Activated gamma-delta T cell treated with anti-CD3 and anti-CD28 coated beads, Interleukin-2, amount 50 U/mL, for 16 hours (primary cell): ENCODE measurements around the gene SDK2.

Experiments
- DNase-seq: peaks from one replicate; pipeline ENCODE4 v3.0.0-alpha.2; 2020; ENCODE audit warnings: low read depth

The SDK2 gene

DNA sequence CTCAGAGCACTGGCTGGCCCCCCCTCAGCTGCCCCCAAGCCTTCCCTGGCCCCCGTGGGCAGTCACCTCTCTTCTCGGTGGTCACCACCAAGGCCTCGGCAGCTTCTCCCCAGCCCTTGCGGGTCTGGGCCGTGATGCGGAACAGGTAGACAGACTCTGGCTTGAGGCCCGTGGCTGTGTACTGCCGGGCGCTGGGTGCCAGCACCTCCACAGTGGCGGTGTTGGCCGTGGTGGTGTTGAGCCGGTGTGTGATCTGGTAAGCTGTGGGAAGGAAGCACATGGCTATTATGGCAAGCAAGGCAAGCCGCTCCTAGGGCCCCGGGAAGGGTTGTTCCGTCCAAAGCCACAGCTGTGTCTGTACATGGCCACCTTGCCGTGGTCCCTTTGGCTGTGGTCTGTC is 254.0 kb downstream of the SDK2 start:
- no peak for DNase-seq

DNA sequence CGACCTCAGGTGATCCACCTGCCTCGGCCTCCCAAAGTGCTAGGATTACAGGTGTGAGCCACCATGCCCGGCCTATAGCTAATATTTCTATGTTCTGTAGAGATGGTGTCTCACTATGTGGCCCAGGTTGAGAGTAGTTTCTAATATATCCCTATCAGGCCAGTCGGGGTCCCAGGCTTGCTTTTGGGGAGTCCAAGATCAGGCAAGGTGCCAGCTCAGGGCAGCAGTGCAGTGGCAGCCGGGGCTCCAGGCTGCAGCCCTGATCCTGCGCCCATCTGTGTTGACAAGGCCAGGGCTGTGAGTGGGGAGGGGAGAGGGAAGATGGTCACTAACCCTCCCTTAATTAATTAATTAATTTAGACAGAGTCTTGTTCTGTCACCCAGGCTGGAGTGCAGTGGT is 254.8 kb downstream of the SDK2 start:
- no peak for DNase-seq

- no peak for DNase-seq
Observed at GRCh38 chr17:73388578-73388905, 255.7 kb downstream of the SDK2 start.

DNA sequence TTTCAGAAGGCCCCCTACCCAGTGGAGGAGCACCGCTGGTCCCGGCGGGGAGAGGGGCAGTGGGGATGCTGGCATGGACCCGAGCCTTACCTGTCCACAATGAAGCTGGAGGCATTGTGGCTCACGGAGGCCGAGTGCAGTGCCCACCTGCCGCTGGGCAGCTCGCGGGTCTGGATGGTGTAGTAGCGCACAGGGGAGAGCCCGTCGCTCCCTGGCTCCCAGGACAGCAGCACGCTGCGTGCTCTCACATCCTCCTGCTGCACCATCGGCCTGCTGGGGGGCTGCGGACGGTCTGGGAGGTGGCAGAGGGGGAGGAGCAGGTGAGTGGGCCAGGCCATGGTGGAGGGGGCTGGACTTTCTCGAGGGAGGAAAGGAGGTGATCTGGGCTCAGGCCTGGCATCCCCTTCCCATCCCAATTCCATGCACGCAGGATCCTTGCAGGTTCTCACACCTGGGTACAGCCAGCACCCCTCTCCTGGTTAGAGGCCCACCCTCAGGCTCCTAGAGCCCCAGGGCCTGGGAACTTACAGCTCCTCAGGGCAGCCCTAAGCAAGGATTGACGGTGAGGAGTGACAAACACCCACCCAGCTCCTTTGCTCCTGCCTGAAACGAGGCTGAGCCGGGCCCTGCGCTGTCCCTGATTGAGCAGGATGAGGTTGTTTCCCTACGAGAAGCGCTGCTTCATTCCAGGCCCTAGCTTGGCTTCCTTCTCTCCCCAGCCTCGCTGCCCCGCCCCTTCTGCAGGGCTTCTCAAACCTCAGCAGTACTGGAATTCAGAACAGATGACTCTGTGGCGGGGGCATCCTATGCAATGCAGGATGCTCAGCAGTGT is 256.3 kb downstream of the SDK2 start:
- no peak for DNase-seq

- no peak for DNase-seq
Observed at GRCh38 chr17:73386561-73386960, 257.7 kb downstream of the SDK2 start.

DNA sequence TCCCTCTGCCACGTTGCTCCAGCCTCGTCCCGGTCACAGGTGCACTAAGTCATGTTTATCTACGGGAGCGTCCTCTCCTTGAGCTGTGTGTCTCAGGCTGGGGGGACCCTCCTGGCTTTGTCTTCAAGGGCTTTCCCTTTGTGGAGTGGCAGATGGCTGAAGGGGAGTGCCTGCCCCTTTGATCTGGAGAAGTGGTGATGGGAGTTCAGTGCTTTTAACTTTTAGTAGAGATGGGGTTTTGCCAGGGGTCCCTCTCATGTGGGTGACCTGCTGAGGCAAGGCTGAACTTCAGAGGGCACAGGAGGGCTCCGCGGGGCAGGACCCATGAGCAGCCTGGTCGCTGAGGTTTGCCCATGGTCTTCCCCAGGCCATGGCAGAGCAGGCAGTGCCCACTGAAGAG is 259.3 kb downstream of the SDK2 start:
- DNase-seq = no peak

DNA sequence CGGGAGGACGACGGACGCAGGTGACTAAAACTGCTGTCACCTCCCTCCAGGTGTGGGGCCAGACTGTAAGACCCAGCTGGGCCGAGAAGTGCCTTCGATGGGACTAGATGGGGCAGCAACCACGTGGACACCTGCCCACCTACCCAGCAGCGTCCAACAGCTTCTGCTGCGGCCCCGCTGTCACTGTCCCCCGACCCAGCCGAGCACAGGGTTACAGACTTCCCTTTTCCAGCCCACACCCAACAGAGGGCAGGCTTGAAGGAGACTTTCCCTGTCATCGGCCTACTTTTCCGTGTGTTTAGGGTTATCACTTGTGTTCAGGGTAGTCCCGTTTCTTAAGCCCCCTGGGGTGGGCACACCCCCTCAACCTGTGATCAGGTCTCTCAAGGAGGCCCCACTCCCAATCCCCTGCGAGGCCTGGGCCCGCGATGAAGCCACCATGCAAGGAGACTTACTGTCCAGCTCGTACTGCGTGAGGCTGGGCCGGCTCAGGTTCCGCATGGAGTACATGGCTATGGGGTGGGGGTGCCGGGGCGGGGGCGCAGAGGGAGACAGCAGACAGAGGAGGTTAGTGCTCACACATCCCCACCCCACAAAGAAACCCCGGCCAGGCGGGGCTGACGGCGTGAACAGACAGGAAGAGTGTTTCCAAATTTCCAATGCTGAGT is 263.7 kb downstream of the SDK2 start:
- no peak for DNase-seq

DNA sequence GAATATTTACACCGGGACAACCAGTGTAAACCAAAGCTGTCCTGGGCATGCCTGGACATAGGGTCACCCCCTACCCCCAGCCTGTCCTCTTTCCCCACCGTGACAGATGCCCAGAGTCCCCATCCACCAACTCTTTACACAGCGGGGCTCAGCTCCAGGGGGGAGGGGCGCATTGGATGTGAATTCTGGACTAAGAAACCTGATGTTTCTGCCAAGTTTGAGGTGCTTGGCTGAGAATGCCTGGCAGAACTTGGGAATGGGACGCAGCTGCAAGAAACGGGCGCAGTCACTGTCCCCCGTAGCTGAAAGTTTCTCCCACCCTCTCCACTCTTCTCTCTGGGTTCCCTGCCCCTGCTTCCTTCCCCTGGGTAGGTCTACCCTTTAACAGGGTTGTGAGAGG is 264.4 kb downstream of the SDK2 start:
- no peak for DNase-seq

DNA sequence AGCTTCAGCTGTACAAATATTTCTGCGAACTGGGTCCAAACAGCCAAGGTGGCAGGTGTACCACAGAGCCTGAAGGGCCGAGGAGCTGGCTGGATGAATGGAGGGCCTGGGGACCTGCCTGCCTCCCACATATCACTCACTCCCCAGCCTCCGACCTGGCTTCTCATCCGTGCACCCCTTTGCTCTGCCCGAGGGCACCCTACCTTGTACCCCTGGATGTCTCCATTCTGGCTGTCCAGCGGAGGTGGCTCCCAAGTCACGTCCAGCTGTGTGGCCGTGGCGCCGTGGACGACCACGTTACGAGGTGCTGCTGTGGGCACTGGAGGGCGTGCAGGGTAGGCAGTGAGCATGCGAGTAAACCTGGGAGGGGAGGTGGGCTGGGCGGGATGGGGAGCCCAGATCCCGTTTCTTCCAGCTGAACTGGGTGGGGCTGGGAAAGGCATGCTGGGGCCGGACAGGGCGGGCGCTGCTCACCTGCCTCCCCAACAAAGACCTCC is 265.2 kb downstream of the SDK2 start:
- no peak for DNase-seq

- no peak for DNase-seq
Observed at GRCh38 chr17:73376636-73377035, 267.6 kb downstream of the SDK2 start.

DNA sequence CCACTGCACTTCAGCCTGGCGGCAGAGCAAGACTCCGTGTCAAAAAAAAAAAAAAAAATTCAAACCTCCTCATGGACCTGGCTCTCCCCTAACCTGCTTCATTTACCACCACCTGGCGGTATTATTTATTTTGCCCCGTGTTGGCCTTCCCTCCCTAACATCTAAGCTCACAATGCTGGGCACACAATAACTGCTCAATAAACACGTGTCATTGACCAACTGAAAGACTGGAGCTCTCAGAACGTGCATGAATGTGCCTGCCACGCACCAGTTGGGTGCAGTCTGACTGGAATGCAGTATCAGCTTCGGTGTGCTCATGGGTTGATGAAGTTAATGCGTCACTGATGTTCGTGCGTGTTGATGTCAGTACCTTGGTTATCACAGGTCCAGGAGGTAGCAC is 268.1 kb downstream of the SDK2 start:
- no peak for DNase-seq

- DNase-seq = no peak
Observed at GRCh38 chr17:73371836-73372235, 272.4 kb downstream of the SDK2 start.

GRCh38 chr17:73371285-73371684 is 273.0 kb downstream of the SDK2 start:
- no peak for DNase-seq

DNA sequence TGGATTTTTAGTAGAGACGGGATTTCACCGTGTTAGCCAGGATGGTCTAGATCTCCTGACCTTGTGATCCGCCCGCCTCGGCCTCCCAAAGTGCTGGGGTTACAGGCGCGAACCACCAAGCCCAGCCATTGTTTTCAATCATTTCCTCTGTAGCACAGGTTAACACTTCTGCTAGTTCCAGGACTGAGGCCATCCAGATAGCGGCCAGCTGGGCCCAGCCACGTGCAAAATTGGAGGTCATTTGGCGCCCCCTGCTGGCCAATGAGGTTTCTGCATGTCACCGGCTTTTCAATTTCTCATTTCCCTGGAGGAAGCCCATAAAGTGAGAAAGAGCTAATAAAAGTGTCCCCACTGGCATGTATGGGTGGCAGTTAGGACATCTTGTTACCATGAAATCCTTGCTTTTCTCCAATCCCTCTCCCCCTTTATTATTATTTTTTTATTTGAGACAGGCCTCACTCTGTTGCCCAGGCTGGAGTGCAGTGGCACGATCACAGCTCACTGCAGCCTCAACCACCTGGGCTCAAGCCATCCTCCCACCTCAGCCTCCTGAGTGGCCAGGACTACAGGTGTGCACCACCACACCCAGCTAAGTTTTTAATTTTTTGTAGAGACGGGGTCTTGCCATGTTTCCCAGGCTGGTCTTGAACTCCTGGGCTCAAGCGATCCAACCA is 274.3 kb downstream of the SDK2 start:
- DNase-seq = peak; percentile 69

GRCh38 chr17:73369111-73369521 is 275.1 kb downstream of the SDK2 start:
- DNase-seq = no peak

DNA sequence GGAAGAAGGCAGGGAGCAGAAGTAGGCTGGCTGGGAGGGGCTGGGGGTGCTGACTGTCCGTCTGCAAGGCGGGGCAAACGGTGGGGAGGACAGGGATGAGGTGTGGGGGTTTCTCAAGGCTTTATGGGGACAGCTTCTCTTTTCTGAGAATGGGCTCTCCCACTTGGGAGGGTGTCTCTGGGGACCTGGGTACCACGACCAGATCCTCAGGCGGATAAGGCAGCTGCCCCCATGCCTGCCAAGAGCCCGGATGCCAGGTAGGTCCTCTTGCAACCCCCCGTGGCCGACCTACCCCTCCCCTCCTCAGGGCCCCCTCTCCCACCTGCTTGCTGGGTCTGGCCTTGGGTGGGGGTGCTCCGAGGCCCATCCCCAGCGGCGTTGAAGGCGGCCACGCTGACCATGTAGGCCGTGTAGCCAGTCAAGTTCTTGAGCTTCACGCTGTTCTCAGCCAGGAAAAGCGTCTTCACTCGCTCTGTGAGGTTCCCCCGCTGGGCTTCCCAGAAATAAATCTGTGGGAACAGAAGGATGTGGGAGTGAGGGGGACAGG is 276.1 kb downstream of the SDK2 start:
- DNase-seq = no peak

DNA sequence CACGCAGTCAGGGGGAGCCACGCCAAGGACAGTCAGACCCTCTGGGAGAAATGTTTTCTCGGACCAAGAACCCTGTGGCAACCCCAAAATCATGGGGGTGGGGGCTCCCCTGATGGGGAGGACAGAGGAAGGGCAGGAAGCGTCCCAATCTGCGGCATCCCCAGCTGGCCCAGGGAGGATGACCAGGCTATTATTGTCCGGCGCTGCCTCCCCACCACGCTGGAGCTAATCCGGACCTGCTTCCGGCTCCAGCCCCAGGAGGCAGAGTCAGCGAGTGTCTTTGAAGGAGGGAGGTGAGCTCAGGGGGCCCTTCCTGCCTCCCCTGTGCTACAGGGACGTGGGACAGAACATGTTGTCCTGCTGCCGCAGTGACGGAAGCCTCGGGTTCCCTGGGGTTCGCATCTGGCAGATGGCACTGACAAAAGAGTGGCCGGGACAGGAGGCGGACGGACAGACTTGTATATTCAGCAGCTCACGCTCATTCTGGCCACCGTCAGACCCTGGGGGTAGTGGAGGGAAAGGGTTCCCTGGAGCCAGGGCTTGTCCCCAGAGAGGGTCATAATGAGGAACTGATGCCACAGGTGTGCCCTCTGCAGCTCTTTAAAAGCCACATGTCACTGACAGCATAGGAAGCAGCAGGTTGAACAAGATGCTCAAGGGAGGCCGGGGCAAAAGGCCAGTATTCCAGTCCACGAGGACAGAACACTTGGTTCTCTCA is 278.2 kb downstream of the SDK2 start:
- no peak for DNase-seq

DNA sequence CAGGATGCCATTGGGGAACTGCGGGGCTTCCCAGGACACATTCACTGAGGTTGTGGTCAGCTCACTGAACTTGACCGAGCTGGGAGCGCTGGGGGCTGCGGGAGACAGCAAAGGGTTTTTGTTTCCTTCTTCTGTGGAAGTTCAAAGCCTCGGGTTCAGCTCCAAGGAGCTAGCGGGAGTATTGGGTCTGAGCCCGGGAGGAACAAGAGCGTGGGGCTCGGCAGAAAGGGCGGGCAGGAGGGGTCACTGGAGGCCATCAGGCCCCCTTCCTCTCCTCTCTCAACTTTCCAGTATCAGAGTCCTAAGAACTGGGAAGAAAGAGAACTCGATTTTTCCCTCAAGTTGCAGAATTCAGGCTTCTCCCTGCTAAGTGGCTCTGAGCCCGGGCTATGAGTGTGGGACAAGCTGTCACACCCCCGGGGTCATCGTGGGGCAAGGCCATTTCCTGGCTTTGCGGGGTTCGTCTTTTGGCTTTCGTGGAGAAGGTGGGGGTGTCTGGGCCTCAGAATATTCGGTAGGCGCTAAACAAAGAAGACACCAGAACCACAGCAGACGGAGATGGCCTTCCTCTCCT is 278.9 kb downstream of the SDK2 start:
- DNase-seq = no peak

- no peak for DNase-seq
Observed at GRCh38 chr17:73364155-73364522, 280.1 kb downstream of the SDK2 start.

- no peak for DNase-seq
Observed at GRCh38 chr17:73363442-73364154, 280.6 kb downstream of the SDK2 start.

DNA sequence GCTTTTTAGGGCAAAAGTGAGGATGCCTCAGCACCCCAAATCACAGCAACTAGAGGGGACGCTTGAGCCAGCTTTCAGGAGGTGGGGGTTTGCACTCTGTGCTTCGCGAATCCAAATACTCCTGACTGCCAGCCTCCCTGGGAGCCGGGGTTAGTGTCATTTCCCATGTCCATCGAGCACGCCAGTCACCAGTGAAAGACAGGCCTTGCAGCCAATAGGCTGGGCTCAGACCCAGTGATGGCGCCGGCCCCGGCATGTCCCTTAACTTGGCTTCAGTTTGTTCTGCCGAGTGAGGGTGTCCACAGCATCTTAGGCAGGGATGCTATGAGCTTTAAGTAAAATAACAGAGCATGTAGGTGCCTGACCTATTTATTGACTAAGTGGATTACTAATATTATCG is 281.5 kb downstream of the SDK2 start:
- no peak for DNase-seq
